Stimulated activated CD8-positive, alpha-beta memory T cell treated with anti-CD3 and anti-CD28 coated beads, Interleukin-2, amount 100 ng/mL, for 48 hours (primary cell): ENCODE measurements around the gene COX10.

Experiments
- DNase-seq, 2 donors: peaks; one replicate each; pipeline ENCODE4 v3.0.0-alpha.2; 2020; ENCODE audit warnings: low read depth in 2 of 2

COX10 gene

GRCh38 chr17:14070344-14070984, 1.2 kb downstream of the COX10 start:
- no peak for DNase-seq

DNA sequence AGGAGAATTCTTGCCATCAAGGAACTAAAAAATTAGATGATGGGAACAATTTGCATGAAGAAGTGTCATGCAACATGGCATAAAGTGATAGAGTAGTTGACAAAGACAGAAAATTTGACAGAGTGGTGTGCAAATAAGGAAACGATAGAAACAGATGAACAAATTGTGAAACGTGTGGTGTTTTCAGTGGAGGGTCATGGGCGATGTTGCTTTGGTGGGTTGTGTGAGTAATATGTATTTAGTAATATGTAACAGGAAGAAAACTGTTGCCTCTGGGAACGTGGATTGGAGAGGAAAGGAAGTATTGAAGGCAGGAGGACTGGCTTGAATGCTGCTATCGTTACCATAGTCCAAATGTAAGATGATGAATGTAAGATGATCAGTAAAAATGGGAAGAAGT, 3.6 kb downstream of the COX10 start:
- no peak for DNase-seq

DNA sequence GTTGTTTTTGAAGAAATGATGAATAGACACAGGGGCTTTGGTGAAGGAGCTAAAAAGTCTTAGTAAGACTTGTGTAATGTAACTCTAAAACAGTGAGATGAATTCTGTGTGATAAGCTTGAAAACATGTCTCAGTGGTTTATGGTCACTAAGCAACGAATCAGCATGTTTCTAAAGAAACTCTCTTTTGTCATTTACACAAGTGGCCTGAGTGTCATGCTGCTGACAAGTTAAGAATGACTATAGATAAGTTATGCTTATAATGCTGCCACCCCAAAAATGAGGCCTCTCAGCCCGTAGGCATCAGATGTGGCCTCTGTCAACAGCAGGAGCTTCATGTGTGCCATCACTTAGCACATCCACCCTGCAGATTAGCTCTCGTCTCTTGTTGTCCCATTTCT, 8.7 kb downstream of the COX10 start:
- no peak for DNase-seq

DNA sequence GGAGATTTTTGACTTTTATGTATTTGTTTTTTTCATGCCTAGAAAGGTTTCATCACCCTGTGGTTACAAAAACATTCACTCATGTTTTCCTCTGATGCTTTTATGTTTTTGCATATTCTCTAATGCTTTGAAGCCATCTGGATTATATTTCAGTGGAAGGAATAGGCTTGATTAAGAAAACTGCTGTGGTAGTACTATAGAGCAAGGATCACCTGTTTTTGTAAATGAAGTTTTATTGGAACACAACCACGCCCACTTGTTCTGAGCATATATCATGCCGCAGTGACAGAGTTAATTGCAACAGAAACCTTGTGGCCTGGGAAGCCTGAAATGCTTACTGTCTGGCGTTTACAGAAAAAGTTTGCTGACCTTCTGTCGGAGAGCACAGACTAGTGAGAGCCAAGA, 11.5 kb downstream of the COX10 start:
- DNase-seq, result no peak

GRCh38 chr17:14082848-14083247, 13.5 kb downstream of the COX10 start:
- no peak for DNase-seq

GRCh38 chr17:14084955-14085354, 15.7 kb downstream of the COX10 start:
- DNase-seq, result no peak

DNA sequence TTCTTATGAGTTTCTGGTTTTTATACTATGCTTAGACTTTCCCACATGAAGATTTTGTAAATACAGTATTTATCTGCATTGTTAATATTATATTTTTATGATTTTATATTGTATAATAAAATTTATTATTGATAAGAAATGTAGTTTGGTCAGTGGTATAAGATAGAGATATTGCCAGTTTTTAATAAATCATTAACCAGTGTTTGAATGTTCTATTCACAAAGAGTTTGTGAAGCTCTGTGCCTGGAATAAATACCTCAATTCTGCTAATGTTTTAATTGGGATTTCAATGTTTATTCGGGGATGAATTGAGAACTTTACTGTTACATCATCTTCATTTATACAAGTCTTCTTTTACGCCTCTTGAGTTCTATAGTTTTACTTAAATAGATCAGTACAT, 16.9 kb downstream of the COX10 start:
- no peak for DNase-seq

DNA sequence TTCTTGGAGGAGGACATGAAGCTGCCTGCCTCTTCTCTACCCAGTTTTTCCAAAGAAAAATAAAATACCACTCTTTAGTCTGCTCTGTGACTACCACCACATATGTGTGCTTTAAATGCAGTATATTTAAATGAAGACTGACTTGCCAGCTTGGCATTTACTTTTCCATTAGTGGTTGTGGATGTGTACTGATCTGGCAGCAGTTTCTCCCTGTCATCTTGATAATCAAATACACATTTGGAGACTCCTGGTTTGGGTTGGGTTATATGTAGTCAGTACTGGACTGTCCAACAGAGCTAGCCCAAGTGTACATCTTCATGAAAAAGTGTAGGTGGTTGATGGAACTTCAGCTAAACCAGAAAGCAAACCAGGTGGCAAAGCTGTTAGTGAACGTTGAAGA, 19.9 kb downstream of the COX10 start:
- DNase-seq, result no peak

- no peak for DNase-seq
Observed at GRCh38 chr17:14091367-14091766, 22.1 kb downstream of the COX10 start.

DNA sequence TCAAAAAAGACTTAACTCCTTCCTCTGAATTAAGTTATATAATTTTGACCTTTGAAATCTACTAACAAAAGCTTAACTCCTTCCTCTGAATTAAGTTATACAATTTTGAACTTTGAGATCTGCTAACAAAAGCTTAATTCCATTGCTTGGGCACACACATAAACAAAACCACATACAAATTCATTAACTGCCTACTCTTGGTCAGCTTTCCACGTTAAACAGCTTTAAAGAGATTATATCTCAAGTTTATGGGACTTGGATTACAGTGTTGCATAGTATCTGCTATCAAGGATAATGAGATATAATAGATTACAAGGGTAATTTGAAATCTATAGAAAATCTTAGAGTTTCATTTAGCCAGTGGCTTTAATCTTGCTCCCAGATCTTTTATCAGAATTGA, 23.5 kb downstream of the COX10 start:
- DNase-seq, result no peak

- DNase-seq, result no peak
Observed at GRCh38 chr17:14094676-14095601, 25.6 kb downstream of the COX10 start.

- no peak for DNase-seq
Observed at GRCh38 chr17:14095631-14096030, 26.3 kb downstream of the COX10 start.

DNA sequence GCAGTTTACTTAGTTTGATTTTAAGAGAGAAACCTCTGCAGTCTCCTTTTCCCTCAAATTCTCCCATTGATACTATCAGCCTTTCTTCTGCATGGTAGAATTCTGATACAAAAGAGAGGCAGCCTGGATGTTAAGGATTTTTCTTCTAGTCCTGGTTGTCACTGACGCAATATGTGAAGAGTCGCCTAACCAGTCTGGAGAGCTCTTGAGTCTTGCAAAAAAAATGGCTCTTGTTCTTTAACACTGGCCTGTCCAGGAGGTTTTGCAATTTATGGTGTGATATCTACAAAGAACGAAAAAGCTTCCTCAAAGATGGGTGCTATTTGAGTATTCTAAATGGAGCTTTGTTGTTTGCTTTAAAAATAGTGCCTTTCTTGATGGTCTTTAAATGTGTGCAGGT, 28.9 kb downstream of the COX10 start:
- DNase-seq, result no peak

- DNase-seq, result no peak
Observed at GRCh38 chr17:14101976-14102375, 32.7 kb downstream of the COX10 start.

DNA sequence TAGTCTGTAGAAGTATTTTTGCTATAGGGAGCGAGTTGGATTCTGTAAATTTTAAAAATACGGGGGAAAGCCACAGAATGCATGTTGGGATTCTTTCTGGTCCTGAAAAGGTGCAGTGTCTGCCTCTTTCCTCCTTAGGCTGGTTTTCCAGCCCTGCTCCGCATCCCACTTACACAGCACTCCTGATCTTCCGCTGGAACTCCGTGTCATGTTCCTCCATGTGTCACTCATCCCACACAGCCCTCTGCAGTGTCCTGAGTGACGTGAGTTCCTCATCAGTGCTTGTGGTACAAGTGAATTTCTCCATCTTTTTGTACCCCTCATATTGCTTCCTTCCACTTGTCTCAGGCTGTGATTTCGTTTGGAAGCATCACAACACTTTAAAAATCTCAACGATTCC, 34.5 kb downstream of the COX10 start:
- DNase-seq, result no peak

GRCh38 chr17:14104734-14105133, 35.4 kb downstream of the COX10 start:
- DNase-seq, result no peak

- no peak for DNase-seq
Observed at GRCh38 chr17:14107889-14108288, 38.6 kb downstream of the COX10 start.

DNA sequence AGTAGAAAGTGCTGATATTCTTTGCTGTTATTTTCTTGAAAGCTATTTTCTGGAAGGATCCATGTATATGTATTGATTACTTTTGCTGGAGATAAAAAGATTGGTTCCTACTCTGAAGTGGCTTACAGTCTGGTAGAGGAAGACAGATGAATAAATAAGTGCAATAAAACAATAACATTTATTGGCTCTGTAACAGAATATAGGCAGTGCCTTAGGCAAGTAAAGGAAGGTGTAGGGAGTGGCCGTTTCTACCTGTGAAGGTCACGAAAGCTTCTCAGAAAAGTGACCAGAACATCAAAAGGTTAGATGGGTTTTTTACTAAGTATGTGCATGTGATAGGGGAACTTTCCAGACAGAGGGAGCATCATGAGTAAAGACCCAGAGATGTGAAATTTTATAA, 43.1 kb downstream of the COX10 start:
- no peak for DNase-seq

DNA sequence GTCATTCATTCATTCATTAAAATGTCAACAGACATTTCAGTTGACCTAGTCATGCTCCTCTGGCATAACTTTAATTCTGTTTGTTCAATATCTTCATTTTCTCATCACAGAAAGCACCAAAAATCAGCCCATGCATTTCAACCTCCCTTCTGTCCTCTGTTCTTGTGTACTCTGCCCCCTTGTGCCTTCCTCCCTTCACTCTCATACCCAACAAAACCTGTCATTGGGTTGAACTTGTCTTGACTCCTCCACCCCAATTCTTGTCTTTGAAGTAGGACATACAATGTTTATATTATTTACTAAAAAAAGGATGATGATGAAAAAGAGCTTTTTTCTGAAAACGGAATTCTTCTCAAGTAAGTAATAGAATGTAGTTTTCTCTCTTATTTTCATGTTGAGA, 43.8 kb downstream of the COX10 start:
- no peak for DNase-seq

DNA sequence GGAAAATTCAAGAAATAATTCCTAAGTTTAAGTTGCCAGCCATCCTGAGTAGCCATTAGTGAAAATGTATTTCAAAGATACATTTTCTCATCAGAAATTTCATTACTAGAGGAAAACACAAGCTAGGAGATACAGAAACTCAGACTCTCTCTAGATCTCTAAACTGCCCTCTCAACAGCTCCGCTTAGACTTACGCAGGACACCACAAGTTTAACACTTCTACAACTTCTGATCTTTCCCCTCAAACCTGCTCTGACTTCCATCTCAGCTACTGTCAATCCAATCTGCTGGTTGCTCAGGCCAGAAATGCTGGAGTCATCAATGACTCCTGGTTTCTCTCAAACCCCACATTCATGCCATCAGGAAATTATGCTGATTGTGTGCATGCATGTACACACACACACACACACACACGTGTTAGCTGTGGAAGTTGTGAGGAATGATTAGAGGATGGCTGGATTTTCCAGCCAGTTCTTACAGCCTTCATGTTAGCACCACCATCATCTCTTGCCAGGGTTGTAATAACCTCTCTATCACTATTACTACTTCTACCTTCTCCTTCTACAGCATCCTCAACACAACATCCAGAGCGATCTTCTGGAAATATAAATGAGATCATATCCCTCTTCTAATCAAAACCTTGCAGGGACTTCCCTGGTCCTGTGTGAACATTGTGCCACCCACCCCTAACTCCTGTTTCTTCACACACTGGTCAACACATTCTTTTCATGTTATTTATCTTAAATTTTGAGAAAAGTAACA, 47.1 kb downstream of the COX10 start:
- DNase-seq, result no peak

GRCh38 chr17:14118951-14119350, 49.6 kb downstream of the COX10 start:
- DNase-seq, result no peak

- no peak for DNase-seq
Observed at GRCh38 chr17:14119546-14119945, 50.2 kb downstream of the COX10 start.

GRCh38 chr17:14121952-14122351, 52.6 kb downstream of the COX10 start:
- no peak for DNase-seq
